ENCODE data around the gene MPG. TPM values are rescaled to one million over a fixed set of nuclear protein-coding genes. Genes with fewer than 3 reads are reported as not detected.

MPG gene
- total RNA-seq, 1 experiment from 2014 or later: 32.6 TPM

DNA sequence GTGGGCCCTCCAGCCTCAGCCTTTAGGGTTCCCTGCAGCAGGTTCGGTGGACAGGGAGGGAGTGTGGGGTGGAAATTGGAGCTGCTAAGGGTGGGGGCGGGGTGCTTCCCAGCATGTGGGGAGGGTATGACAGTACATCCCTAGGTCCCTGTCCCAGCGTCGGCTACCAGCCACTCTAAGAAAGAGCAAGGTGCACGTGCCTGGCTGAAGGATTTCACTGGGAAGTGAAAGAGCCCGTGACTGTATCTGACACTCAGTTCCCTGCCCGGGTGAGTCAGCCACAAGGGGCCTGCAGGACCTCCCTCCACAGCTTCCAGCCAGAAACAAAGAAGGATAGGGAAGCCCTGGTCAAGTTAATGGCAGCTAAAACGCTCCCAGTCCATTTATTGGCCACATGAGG lies 20.3 kb upstream of the MPG start:
- ATAC-seq (no peak), DNase-seq (ENCODE audit: low read depth, low spot score) (no peak)
- Histone ChIP-seq H3K9me2 (ENCODE audit: insufficient read depth) (no peaks in the 10 kb centered on the region), H2AFZ (ENCODE audit: low read depth, low read length, poor library complexity, severe bottlenecking) (no peak overlapping the region), H3K9me3 (ENCODE audit: control insufficient read depth in 1 of 2, insufficient read depth in 1 of 2, low read depth in 1 of 2, low read length in 2 of 2) (no peaks in the 10 kb centered on the region), H3K4me3 (replicated peaks in 1 of 2; ENCODE audit: low read depth in 1 of 2, low read length in 2 of 2) (no peak overlapping the region), H3K9ac (ENCODE audit: low read length) (no peak overlapping the region), H3K4me1 (ENCODE audit: control insufficient read depth in 1 of 2, insufficient read depth in 2 of 2, low read length in 2 of 2) (no peaks in the 10 kb centered on the region), H3K27ac (ENCODE audit: low read depth, low read length) (no peak overlapping the region), H3K4me2 (ENCODE audit: low read length) (no peak overlapping the region), H3K27me3 (ENCODE audit: insufficient read depth, low read length) (no peaks in the 10 kb centered on the region), H3K36me3 (ENCODE audit: control insufficient read depth in 1 of 2, insufficient read depth in 2 of 2, low read length in 2 of 2) (no peaks in the 10 kb centered on the region; a peak in 1 of 4 replicates), H3K79me2 (ENCODE audit: insufficient read depth, low read length) (peaks cover 12% of the 10 kb centered on the region), H4K20me1 (ENCODE audit: insufficient read depth) (no peaks in the 10 kb centered on the region)
- TF ChIP-seq SIN3A (IDR thresholded peaks at IDR 0.05; ENCODE audit: low read depth) (no peak), POLR2AphosphoS5 (IDR thresholded peaks at IDR 0.05; ENCODE audit: low read depth, low read length) (no peak), TCF7L2 (IDR thresholded peaks at IDR 0.05; ENCODE audit: borderline replicate concordance, extremely low read depth, insufficient read depth, insufficient read length) (no peak), REST (IDR thresholded peaks at IDR 0.05; ENCODE audit: low read depth) (no peak), ELF1 (IDR thresholded peaks at IDR 0.05; ENCODE audit: borderline replicate concordance, low read depth) (no peak), EZH2phosphoT487 (IDR thresholded peaks at IDR 0.05; ENCODE audit: borderline replicate concordance) (no peak), RAD21 (IDR thresholded peaks at IDR 0.05; ENCODE audit: low read depth) (no peak)
- TF ChIP-seq, protein P1, sequence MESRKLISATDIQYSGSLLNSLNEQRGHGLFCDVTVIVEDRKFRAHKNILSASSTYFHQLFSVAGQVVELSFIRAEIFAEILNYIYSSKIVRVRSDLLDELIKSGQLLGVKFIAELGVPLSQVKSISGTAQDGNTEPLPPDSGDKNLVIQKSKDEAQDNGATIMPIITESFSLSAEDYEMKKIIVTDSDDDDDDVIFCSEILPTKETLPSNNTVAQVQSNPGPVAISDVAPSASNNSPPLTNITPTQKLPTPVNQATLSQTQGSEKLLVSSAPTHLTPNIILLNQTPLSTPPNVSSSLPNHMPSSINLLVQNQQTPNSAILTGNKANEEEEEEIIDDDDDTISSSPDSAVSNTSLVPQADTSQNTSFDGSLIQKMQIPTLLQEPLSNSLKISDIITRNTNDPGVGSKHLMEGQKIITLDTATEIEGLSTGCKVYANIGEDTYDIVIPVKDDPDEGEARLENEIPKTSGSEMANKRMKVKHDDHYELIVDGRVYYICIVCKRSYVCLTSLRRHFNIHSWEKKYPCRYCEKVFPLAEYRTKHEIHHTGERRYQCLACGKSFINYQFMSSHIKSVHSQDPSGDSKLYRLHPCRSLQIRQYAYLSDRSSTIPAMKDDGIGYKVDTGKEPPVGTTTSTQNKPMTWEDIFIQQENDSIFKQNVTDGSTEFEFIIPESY (IDR thresholded peaks at IDR 0.05; ENCODE audit: extremely low read depth, insufficient replicate concordance, low read length): no peak
- TF ChIP-seq, protein P2, sequence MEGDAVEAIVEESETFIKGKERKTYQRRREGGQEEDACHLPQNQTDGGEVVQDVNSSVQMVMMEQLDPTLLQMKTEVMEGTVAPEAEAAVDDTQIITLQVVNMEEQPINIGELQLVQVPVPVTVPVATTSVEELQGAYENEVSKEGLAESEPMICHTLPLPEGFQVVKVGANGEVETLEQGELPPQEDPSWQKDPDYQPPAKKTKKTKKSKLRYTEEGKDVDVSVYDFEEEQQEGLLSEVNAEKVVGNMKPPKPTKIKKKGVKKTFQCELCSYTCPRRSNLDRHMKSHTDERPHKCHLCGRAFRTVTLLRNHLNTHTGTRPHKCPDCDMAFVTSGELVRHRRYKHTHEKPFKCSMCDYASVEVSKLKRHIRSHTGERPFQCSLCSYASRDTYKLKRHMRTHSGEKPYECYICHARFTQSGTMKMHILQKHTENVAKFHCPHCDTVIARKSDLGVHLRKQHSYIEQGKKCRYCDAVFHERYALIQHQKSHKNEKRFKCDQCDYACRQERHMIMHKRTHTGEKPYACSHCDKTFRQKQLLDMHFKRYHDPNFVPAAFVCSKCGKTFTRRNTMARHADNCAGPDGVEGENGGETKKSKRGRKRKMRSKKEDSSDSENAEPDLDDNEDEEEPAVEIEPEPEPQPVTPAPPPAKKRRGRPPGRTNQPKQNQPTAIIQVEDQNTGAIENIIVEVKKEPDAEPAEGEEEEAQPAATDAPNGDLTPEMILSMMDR (IDR thresholded peaks at IDR 0.05 in 2 of 3, conservative IDR thresholded peaks at IDR 0.05 in 1 of 3; ENCODE audit: borderline replicate concordance in 1 of 3, insufficient read depth in 1 of 3, low read depth in 2 of 3, low read length in 2 of 3): no peak
- RAD21 ChIA-PET (ENCODE audit: low non-redundant PET in 1 of 2, low total read pairs in 2 of 2, uncharacterized antibody in 2 of 2, unreplicated experiment in 2 of 2): no interaction called here
- CTCF ChIA-PET: no interaction called here
- no TSS peak for BruUV-seq (replicated peaks)
- intact Hi-C loops (cut with micrococcal nuclease): no loop called here
- POLR2A ChIA-PET: no interaction called here
